Skeletal muscle tissue (tissue), 4 donors: ENCODE data around the gene NAA80. TPM values are rescaled to one million over a fixed set of nuclear protein-coding genes. Genes with fewer than 3 reads are reported as not detected.
A peak's percentile ranks its signal among the peaks of the same experiment; 100 is the strongest.

ENCODE experiments used
- H3K27ac ChIP-seq: one replicate; pipeline ENCODE4 v1.7.0; 2013; ENCODE audit warnings: mild to moderate bottlenecking, low read depth, low read length, inconsistent platforms
- H3K27me3 ChIP-seq, 3 donors: one replicate each; pipeline ENCODE4 v1.7.0; 2013; ENCODE audit warnings: low read length in 3 of 3; ENCODE audit not compliant: control insufficient read depth in 3 of 3, insufficient read depth in 3 of 3
- H3K36me3 ChIP-seq, 3 donors: one replicate each; pipeline ENCODE4 v1.7.0; 2013; ENCODE audit warnings: low read length in 3 of 3; ENCODE audit not compliant: control insufficient read depth in 3 of 3, insufficient read depth in 3 of 3
- H3K4me1 ChIP-seq, 3 donors: one replicate each; pipeline ENCODE4 v1.7.0; 2013; ENCODE audit warnings: low read length in 3 of 3, mild to moderate bottlenecking in 3 of 3; ENCODE audit not compliant: control insufficient read depth in 3 of 3, insufficient read depth in 3 of 3
- H3K4me3 ChIP-seq, 3 donors: one replicate each; pipeline ENCODE4 v1.7.0; 2013; ENCODE audit warnings: low read length in 3 of 3
- H3K9ac ChIP-seq, 3 donors: one replicate each; pipeline ENCODE4 v1.7.0; 2013; ENCODE audit warnings: low read length in 3 of 3, mild to moderate bottlenecking in 3 of 3, moderate library complexity in 2 of 3, low read depth in 1 of 3
- H3K9me3 ChIP-seq, 3 donors: one replicate each; pipeline ENCODE4 v1.7.0; 2013; ENCODE audit warnings: low read length in 3 of 3; ENCODE audit not compliant: control insufficient read depth in 3 of 3
- total RNA-seq: library from RNA; depleted of rRNA; stranded (reverse); fragments of >200 nt; gene quantifications from one replicate; pipeline ENCODE4 v1.2.3, GENCODE V29; 2014
- donor health status: Osteomylitis.

NAA80 gene
- total RNA-seq, 1 donor from 2014 or later = 1.6 TPM

DNA sequence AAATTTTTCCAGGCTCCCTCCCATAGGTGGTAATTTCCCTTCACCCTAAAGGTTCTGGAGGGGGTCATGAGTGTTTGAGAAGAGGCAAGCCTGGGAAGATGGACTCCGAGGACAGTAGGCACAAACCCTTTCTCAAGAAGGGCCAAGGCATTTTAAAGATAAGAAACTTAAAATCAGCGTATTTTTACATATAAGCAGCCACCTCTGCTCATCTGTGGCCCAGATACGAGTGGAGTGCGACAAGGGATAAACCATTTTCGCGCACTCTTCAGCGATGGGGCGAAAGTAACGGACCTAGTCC, 40.9 kb upstream of the NAA80 start:
- Histone ChIP-seq H3K27ac (peak overlapping the region; percentile 99), H3K9me3 (no peaks in the 10 kb centered on the region), H3K27me3 (peaks cover 0 to 12% (median 0%) of the 10 kb centered on the region in 3 donors), H3K4me1 (peaks cover 43 to 58% (median 45%) of the 10 kb centered on the region in 3 donors), H3K36me3 (no peaks in the 10 kb centered on the region), H3K9ac (peak overlapping the region in 2 of 3 donors; percentile 64 to 77), H3K4me3 (peak overlapping the region; percentile 63 to 78 (median 71))

DNA sequence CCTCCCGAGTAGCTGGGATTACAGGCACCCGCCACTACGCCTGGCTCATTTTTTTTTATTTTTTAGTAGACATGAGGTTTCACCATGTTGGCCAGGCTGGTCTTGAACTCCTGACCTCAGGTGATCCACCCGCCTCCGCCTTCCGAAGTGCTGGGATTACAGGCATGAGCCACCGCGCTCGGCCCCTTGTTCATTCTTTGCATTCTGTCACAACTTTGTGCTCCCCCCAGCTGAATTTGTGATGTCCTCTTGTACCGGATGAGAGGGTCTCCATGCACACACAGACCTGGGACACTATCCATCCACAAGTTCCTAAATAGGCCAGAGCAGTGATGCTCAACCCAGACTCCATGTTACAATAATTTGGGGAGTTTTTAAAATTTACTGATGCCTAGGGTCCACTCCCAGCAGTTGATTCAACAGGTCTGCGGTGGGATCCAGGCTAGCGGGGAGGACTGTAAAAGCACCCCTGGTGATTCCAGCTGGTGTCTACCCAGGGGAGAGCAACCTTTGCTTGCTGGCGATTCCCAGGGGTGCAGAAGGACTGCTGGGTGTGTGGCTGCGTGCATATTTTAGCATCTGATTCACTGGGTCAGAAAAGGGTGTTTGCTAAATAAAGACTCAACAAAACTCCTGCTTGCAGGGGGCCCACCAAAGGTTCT, 40.4 kb upstream of the NAA80 start:
- Histone ChIP-seq H3K27me3 (peaks cover 0 to 8% (median 0%) of the 10 kb centered on the region in 3 donors), H3K9me3 (no peaks in the 10 kb centered on the region), H3K4me3 (peak overlapping the region; percentile 63 to 78 (median 71)), H3K36me3 (no peaks in the 10 kb centered on the region), H3K4me1 (peaks cover 46 to 60% (median 46%) of the 10 kb centered on the region in 3 donors), H3K27ac (peak overlapping the region; percentile 99), H3K9ac (peak overlapping the region in 2 of 3 donors; percentile 64 to 77)

DNA sequence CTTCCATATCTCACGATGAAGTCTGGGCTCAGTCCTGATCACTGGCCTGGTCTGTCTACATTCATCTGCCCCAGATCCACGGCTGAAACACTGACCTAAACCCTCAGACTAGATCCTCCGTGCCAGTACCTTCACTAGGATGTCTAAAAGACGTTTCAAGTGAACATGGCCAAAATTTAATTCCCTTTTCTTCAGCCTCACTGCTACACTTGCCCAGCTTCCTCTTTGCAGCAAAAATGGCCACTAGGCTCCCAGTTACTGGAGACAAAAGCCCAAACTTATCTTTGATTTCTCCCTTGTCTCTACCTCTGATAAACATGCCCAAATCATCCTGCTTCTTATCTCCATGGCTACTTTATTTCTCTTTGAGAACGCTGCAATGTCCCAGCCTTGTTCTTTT, 39.8 kb upstream of the NAA80 start:
- peak overlapping the region; percentile 99 for H3K27ac ChIP-seq
- peaks cover 0 to 8% (median 0%) of the 10 kb centered on the region in 3 donors for H3K27me3 ChIP-seq
- H3K9me3 ChIP-seq = no peaks in the 10 kb centered on the region
- H3K36me3 ChIP-seq = no peaks in the 10 kb centered on the region
- H3K4me1 ChIP-seq = peaks cover 52 to 66% (median 52%) of the 10 kb centered on the region in 3 donors
- peak overlapping the region in 2 of 3 donors; percentile 1 to 54 for H3K9ac ChIP-seq
- peak overlapping the region in 1 of 3 donors; percentile 5 for H3K4me3 ChIP-seq

DNA sequence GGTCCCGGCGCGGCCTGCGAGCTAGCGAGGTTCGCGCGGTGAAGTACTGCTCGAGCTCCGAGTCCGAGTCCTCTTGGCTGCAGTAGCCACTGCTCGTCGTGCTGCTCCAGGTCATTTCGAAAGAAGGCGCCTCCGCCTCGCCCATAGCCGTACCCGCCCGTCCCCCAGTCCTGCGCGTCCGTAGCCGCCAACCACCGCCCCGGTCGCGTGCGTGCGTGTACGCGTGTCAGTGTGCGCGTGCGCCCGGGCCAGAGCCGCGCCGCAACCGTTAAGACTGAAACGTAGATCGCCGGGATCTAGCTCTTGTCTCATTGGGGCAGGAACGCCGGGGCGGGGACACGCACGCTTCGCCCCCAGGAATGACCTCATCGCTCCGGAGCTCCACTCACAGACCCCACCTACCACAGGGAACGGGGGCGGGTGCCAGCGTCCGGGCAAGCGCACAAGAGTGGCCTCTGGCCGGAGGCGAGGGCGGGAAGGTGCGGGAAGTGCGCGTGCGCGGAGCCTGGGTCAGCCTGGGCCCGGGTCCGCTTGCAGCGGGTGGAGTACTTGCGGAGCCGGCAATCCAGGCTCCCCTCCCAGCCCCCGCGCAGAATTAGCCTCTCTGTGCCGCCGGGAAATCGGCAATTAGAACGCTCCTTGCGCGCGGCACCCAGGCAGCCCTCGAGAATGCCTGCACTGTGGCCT, 38.1 kb upstream of the NAA80 start:
- Histone ChIP-seq H3K9ac (peak overlapping the region; percentile 88 to 98 (median 95)), H3K27ac (peak overlapping the region; percentile 99), H3K27me3 (peaks cover 0 to 5% (median 0%) of the 10 kb centered on the region in 3 donors), H3K36me3 (peaks cover 0 to 6% (median 2%) of the 10 kb centered on the region in 3 donors), H3K9me3 (no peaks in the 10 kb centered on the region), H3K4me1 (peaks cover 61 to 79% (median 61%) of the 10 kb centered on the region in 3 donors), H3K4me3 (peak overlapping the region; percentile 78 to 91 (median 89))

DNA sequence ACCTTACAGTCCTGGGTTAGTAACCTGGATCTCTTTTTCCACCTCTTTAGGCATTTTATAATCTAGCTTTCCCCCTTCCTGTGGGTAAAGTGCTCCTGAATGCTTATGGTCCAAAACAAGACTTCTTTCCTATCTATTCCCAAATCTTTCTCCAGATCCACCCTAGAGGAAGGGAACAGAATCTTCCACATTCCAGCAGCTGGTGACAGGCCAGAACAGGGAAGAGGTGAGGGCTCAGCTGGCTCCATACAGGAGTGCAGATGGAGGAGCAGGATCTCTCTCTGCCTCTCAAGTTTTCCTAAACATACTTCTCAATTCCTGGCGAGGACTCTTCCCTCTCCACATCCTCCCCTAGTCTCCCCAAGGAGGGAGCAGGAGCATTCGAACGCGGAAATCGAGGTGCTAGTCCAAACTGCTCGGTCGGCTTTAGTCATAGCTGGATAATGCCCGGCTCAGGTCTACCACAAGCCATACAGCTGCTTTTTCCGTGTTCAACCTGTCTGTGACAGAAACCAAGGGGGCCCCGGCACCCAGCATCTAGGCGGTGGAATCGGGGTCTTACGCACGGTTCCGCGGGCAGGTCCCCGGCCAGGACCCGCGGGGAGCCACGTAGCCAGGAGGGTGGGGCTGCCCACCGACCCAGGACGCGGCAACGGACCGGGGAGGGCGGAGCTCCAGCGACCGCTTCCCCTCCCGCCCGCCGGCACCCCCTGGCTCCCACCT, 37.4 kb upstream of the NAA80 start:
- peak overlapping the region; percentile 88 to 98 (median 95) for H3K9ac ChIP-seq
- H3K9me3 ChIP-seq = no peaks in the 10 kb centered on the region
- H3K4me3 ChIP-seq = peak overlapping the region; percentile 78 to 91 (median 89)
- H3K27me3 ChIP-seq = peaks cover 0 to 5% (median 0%) of the 10 kb centered on the region in 3 donors
- peaks cover 4 to 13% (median 8%) of the 10 kb centered on the region in 3 donors for H3K36me3 ChIP-seq
- peak overlapping the region; percentile 99 for H3K27ac ChIP-seq
- H3K4me1 ChIP-seq = peaks cover 57 to 80% (median 63%) of the 10 kb centered on the region in 3 donors

DNA sequence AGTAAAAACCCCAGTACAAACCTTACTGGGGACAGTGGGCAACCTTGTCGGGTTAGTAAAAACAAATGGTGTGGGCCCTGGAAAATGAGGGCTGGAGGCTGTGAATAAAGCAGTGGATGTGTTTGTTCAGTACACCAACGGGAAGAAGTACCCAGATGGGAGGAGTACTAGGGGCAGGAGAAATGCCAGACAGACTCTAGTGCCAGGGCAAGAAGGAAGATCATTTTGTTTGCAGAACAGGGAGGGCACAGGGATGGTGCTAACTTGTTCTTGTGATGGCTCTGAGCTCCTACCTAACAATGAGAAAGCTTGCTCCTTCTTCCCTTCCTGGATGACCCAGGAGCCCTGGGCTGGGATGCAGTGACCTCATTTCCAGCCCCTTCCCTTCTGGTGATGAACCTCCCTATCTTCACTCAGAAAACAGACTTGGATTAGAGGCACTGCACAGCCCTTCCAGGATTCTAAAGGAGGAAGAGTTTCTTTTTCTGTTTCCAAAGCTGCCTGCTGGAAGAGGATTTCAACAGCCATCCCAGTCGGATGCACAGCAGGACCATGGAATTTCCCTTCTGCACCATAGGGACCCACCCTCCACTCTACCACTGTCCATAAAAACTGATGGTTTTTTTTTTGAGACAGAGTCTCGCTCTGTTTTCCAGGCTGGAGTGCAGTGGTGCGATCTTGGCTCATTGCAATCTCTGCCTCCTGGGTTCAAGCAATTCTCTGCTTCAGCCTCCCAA, 35.3 kb upstream of the NAA80 start:
- peaks cover 48 to 62% (median 50%) of the 10 kb centered on the region in 3 donors for H3K4me1 ChIP-seq
- no peaks in the 10 kb centered on the region for H3K27me3 ChIP-seq
- peaks cover 25 to 34% (median 29%) of the 10 kb centered on the region in 3 donors for H3K36me3 ChIP-seq
- peak overlapping the region; percentile 40 to 74 (median 71) for H3K9ac ChIP-seq
- H3K27ac ChIP-seq = peak overlapping the region; percentile 77
- H3K9me3 ChIP-seq = no peaks in the 10 kb centered on the region
- H3K4me3 ChIP-seq = peak overlapping the region in 2 of 3 donors; percentile 22 to 38

DNA sequence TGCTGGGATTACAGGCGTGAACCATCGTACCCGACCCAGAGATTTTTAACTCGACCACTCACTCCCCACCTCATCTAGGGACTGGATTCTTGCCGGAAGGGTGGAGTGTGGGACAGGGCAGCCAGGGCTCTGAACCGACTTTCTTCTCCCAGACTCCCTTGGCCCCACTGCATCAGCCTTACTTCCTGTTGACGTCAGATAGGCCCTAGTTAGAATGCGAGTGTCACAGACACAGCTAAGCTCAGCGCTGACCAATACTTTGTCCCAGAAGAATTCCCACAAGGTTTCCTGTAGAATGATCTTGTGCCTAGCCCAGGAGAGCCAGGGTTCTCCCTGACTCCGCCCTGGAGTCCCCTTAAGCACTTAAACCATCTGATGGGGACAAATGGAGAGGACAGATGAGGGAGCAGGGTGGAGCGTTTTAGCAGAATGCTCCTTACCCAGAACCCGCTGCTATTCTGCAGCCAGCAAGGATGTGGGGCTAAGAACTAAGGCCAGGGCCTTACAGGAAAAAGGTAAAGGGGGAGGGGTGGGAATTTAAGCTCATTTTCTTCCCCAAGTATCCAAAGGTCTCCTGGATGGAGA, 34.6 kb upstream of the NAA80 start:
- Histone ChIP-seq H3K27ac (peak overlapping the region; percentile 77), H3K4me1 (peaks cover 46 to 60% (median 48%) of the 10 kb centered on the region in 3 donors), H3K9ac (peak overlapping the region; percentile 40 to 74 (median 71)), H3K9me3 (no peaks in the 10 kb centered on the region), H3K36me3 (peaks cover 25 to 37% (median 29%) of the 10 kb centered on the region in 3 donors), H3K27me3 (no peaks in the 10 kb centered on the region), H3K4me3 (peak overlapping the region in 2 of 3 donors; percentile 14 to 38)

DNA sequence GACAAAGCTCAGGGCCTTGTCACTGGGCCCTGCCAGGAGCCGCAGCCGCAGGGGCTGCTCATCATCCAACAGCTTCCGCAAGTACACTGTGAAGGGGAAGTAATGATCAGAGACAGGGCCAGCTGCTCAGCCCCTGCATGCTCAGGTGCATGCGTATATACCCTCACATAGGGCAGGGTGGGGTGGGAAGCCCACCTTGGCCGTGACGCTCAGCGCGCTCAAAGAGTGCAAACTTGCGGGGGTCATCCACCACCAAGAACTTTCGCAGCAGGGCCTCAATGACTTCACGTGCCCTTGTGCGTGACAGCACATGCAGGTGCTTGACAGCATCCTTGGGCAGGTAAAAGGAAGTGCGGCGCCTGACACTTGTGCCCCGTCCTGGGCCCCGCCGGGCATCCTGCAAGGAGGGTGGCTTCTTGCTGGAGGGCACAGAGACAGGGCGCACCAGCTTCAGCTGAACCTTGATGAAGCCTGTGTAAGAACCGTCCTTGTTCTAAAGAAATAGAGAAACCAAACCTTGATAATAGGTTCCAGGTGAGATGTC, 32.2 kb upstream of the NAA80 start:
- H3K4me1 ChIP-seq = peaks cover 45 to 56% (median 51%) of the 10 kb centered on the region in 3 donors
- no peak overlapping the region for H3K4me3 ChIP-seq
- H3K9ac ChIP-seq = no peak overlapping the region
- H3K27ac ChIP-seq = no peak overlapping the region
- H3K36me3 ChIP-seq = peaks cover 25 to 37% (median 30%) of the 10 kb centered on the region in 3 donors
- no peaks in the 10 kb centered on the region for H3K27me3 ChIP-seq
- H3K9me3 ChIP-seq = no peaks in the 10 kb centered on the region

DNA sequence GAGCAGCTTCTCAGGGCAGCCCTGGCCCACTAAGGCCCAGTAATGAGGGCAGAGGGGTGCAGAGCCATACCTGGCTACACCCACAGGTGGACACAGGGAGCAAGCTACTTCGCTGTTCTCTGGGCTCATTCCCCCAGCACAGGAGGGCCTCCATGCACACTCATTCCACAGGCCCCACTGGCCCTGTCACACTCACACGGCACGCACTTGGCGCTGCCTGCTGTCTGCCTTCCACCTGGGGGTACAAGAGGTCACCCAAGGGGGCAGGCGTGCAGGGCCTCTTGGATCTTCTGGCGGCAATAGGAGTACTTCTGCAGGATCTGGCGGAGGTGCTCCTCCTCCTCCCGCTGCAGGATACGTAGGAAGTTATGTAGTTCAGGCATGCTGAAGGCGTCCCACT, 31.1 kb upstream of the NAA80 start:
- Histone ChIP-seq H3K36me3 (peaks cover 28 to 44% (median 39%) of the 10 kb centered on the region in 3 donors), H3K9me3 (no peaks in the 10 kb centered on the region), H3K4me1 (peaks cover 34 to 51% (median 40%) of the 10 kb centered on the region in 3 donors), H3K4me3 (no peak overlapping the region), H3K27ac (no peak overlapping the region), H3K27me3 (no peaks in the 10 kb centered on the region), H3K9ac (peak overlapping the region in 1 of 3 donors; percentile 32)
